Activated CD4-positive, alpha-beta memory T cell treated with anti-CD3 and anti-CD28 coated beads, Interleukin-2, amount 10 ng/mL, durations not matched to agents 7 days and 5 days (primary cell): ENCODE measurements around the gene SLFN12L. TPM values are rescaled to one million over a fixed set of nuclear protein-coding genes. Genes with fewer than 3 reads are reported as not detected.

Experiments
- CTCF ChIA-PET: fragments of 350-600 bp; sonication (Branson Sonifier 250); formaldehyde crosslinking; loops from one replicate; lab custom pipeline; 2021; ENCODE audit warnings: antibody characterized with exemption, inconsistent platforms; lab: Charles Lee
- POLR2A ChIA-PET: fragments of 350-600 bp; sonication (Branson Sonifier 250); formaldehyde crosslinking; loops from one replicate; lab custom pipeline; 2021; ENCODE audit warnings: antibody characterized with exemption; lab: Charles Lee
- DNase-seq: peaks from one replicate; pipeline ENCODE4 v3.0.0-alpha.2; 2020
- H3K27ac Mint-ChIP-seq: one replicate; pipeline ENCODE4 v1.8.0; 2021; ENCODE audit warnings: mild to moderate bottlenecking, mixed read lengths
- H3K27me3 Mint-ChIP-seq: one replicate; pipeline ENCODE4 v1.8.0; 2021; ENCODE audit warnings: mixed read lengths
- H3K36me3 Mint-ChIP-seq: one replicate; pipeline ENCODE4 v1.8.0; 2021; ENCODE audit warnings: low read depth, mixed read lengths
- H3K4me1 Mint-ChIP-seq: one replicate; pipeline ENCODE4 v1.8.0; 2021; ENCODE audit warnings: mixed read lengths
- H3K4me3 Mint-ChIP-seq: one replicate; pipeline ENCODE4 v1.8.0; 2021; ENCODE audit warnings: mild to moderate bottlenecking, mixed read lengths
- H3K9me3 Mint-ChIP-seq: one replicate; pipeline ENCODE4 v1.8.0; 2021; ENCODE audit warnings: mixed read lengths
- total RNA-seq, 2 experiments: library from RNA; stranded (reverse); gene quantifications; one replicate each; pipeline ENCODE4 v1.2.3, GENCODE V29; 2021

SLFN12L gene
- total RNA-seq, 2 experiments from 2014 or later, result 103 to 110 TPM

GRCh38 chr17:35449371-35449931, 88.0 kb downstream of the SLFN12L start:
- Mint-ChIP-seq H3K9me3 (no peaks in the 10 kb centered on the region), H3K27me3 (no peaks in the 10 kb centered on the region), H3K4me1 (peaks cover 25% of the 10 kb centered on the region), H3K4me3 (peak overlapping the region; percentile 35), H3K27ac (peak overlapping the region; percentile 31), H3K36me3 (peaks cover 62% of the 10 kb centered on the region)
- DNase-seq, result no peak
- CTCF ChIA-PET, result no interaction called here
- POLR2A ChIA-PET, result interaction anchor here (1.4 to 2.7 kb wide), 4 partner anchors 17 to 206 kb away, joined by 7 to 14 read pairs (median 8); partner anchors contain the start of genes SLFN11, SLFN12 and SLFN5

- H3K9me3 Mint-ChIP-seq, result no peaks in the 10 kb centered on the region
- no peak for DNase-seq
- ChIA-PET CTCF (interaction anchor here (1.0 to 2.0 kb wide), 6 partner anchors 10 to 136 kb away, joined by 3 to 8 read pairs (median 4); no protein-coding TSS in a partner anchor), POLR2A (interaction anchor here (0.8 to 2.7 kb wide), 12 partner anchors 8 to 208 kb away, joined by 3 to 14 read pairs (median 8); partner anchors contain the start of genes SLFN11, SLFN12, SLFN12L and SLFN5)
- peaks cover 66% of the 10 kb centered on the region for H3K36me3 Mint-ChIP-seq
- H3K27ac Mint-ChIP-seq, result peak overlapping the region; percentile 72
- H3K4me3 Mint-ChIP-seq, result peak overlapping the region; percentile 70
- peaks cover 25% of the 10 kb centered on the region for H3K4me1 Mint-ChIP-seq
- H3K27me3 Mint-ChIP-seq, result no peaks in the 10 kb centered on the region
These were observed 88.6 kb downstream of the SLFN12L start for GRCh38 chr17:35448899-35449227.

DNA sequence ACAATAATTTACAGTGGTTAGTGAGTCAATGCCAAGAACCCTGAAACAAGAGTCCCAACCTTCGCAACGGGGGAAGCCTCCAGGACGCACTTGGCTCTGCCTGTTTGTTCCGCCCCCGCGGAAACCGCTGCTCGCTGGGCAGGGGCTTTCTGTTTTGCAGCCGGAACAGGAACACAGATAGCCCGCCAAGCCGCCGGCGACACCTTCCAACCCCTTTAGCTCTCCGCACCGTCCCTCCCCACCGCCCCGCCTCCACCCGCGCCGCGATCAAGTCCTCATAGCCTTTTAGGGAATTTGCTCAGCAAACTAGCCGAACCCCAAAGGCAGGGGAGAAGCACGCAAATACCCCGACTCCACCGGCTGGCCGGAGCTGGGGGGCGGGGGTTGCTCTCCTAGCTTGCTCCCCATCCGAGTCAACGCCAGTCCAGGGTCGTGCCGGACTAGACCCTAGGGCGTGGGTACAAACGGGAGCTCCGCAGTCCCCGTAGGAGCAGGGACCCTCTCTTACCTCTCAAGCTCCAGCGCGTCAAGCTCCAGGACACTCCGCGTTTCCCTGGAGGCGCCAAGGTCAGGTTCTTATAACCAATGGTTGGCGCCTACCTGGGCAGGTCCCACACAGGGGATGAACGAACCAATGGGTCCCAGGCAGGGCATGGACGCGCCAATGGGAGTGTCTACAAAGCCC, 89.1 kb downstream of the SLFN12L start, which contains the start of gene SLFN13:
Gene SLFN13, minus strand, starts transcription at position 553 of the 685 bp plus-strand sequence. CDS start 3,086 bp downstream, outside the sequence.
- H3K27ac Mint-ChIP-seq, result peak within 1 kb of the TSS; percentile 72
- no peaks in the 10 kb centered on the region for H3K27me3 Mint-ChIP-seq
- H3K36me3 Mint-ChIP-seq, result peaks cover 70% of the 10 kb centered on the region
- ChIA-PET POLR2A (interaction anchor here (0.8 to 2.7 kb wide), 13 partner anchors 9 to 207 kb away, joined by 3 to 14 read pairs (median 7); partner anchors contain the start of genes SLFN11, SLFN12, SLFN12L and SLFN5), CTCF (interaction anchor here (0.6 to 2.0 kb wide), 7 partner anchors 9 to 136 kb away, joined by 3 to 8 read pairs (median 4); no protein-coding TSS in a partner anchor)
- no peaks in the 10 kb centered on the region for H3K9me3 Mint-ChIP-seq
- peak within 1 kb of the TSS; percentile 70 for H3K4me3 Mint-ChIP-seq
- DNase-seq, result peak; percentile 91
- peaks cover 25% of the 10 kb centered on the region for H3K4me1 Mint-ChIP-seq

DNA sequence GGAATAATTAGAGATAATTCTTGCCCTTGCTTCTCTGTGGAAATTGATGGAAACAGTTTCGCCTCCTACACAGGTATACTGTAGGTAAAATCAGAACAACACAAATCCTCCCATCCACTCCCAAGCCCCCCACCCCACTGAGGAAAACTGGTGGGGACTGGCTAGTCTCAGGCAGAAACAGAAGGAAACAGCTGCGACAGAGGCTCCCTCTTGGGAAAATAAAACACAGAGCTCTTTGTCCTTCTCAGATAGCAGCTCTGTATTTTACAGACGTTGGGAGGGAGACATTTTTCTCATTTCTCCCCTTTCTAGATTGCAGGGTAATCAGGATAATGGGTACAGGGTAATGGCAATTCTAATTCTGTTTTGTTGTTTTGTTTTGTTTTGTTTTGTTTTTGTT, 90.0 kb downstream of the SLFN12L start:
- H3K27ac Mint-ChIP-seq, result peak overlapping the region; percentile 59
- H3K9me3 Mint-ChIP-seq, result no peaks in the 10 kb centered on the region
- H3K27me3 Mint-ChIP-seq, result no peaks in the 10 kb centered on the region
- peaks cover 69% of the 10 kb centered on the region for H3K36me3 Mint-ChIP-seq
- CTCF ChIA-PET, result interaction anchor here (0.6 to 2.0 kb wide), 4 partner anchors 8 to 135 kb away, joined by 3 to 8 read pairs (median 6); no protein-coding TSS in a partner anchor
- POLR2A ChIA-PET, result interaction anchor here (1.0 to 2.7 kb wide), 10 partner anchors 9 to 204 kb away, joined by 4 to 14 read pairs (median 8); partner anchors contain the start of genes SLFN11, SLFN12, SLFN12L and SLFN5
- H3K4me1 Mint-ChIP-seq, result peaks cover 25% of the 10 kb centered on the region
- no peak for DNase-seq
- H3K4me3 Mint-ChIP-seq, result peak overlapping the region; percentile 70

- H3K27me3 Mint-ChIP-seq, result no peaks in the 10 kb centered on the region
- CTCF ChIA-PET, result interaction anchor here (0.7 to 1.0 kb wide), 3 partner anchors 16 to 484 kb away, joined by 3 to 4 read pairs (median 4); no protein-coding TSS in a partner anchor
These were observed 99.0 kb downstream of the SLFN12L start for GRCh38 chr17:35438433-35438832.

DNA sequence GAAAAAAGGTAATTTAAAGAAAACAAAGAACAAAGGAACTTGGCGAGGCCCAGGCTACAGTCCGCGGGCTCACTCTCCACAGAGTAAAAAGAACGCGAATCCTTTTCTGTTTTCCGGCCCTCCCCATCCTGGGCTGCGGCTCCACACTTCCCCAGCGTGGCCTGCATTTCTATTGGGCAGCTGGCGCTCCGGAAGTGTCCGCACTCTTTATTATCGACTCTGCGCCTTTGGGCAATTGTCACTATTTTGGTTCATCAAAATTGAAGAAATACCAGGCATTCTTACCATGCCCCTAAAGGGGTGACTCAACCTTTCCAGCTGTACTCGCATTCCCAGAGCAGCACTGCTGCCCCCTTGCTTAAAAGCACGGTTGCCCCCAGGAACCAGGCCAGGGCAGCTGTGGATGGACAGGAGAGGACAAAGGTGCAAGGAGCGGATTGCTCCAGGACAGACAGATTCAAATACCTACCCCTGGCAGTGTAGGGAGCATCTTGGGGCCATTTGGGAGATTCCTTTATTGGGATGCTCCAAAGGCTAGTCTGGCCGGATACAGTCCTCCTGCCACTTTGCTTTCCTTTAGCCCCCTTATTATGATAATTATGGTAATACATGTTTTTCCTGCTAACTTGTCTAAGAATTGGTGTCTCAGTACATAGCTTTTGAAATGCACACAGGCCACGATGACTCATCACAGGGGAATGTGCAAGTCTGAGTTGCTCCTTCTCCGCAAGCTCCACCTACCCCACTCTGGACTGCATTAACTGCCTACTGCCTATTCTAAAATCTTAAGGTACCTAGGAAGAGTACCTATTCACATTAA, 104.2 kb downstream of the SLFN12L start:
- H3K4me3 Mint-ChIP-seq, result peak overlapping the region; percentile 96

More at GRCh38 chr17:35438433-35438832, 99.0 kb downstream of the SLFN12L start:
- H3K9me3 Mint-ChIP-seq, result no peaks in the 10 kb centered on the region
- no peak overlapping the region for H3K27ac Mint-ChIP-seq
- H3K36me3 Mint-ChIP-seq, result peaks cover 49% of the 10 kb centered on the region
- no peak overlapping the region for H3K4me3 Mint-ChIP-seq
- POLR2A ChIA-PET, result no interaction called here
- DNase-seq, result no peak
- peaks cover 13% of the 10 kb centered on the region for H3K4me1 Mint-ChIP-seq

DNA sequence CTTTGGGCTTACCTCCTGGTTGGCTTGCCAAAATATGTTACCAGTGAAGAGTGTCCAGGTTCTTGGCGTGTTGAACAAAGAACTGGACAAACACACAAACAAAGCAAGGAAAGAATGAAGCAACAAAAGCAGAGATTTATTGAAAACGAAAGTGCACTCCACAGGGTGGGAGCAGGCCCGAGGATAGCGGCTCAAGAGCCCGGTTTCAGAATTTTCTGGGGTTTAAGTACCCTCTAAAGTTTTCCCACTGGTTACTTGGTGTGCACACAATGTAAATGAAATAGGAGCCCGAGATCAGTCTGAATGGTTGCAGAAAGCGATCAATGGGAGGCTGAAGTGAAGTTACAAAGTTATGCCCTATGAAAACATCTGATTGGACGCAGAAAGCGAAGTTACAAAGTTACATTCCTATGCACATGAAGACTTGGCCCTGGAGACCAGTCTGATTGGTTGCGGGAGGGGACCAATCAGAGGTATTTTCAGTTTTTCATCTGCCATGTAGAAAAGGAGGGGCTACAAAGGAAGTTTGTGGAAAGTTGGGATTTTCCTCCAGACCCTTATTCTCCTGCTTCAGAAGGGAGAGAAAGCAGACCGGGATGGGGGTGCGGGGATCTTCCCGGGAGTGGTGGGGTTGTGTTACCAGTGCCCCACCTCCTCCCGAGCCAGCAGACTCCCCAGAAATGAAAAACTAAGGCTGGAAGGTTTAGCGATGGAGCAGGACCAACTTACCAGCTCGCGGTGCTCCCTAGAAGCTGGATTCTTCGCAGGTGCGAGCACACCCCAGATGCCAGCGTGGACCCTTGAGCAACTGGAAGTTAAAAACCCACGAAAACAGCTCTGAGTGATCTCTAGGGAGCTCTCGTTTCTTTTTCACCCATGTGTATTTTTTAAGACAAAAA, 105.1 kb downstream of the SLFN12L start, which contains the start of gene SLFN12:
Gene SLFN12, minus strand, starts transcription at position 325 of the 899 bp plus-strand sequence. CDS start 9,472 bp downstream, outside the sequence.
- H3K27me3 Mint-ChIP-seq, result no peaks in the 10 kb centered on the region
- POLR2A ChIA-PET, result interaction anchor here (1.0 to 2.3 kb wide), 8 partner anchors 16 to 471 kb away, joined by 3 to 19 read pairs (median 4); partner anchors contain the start of genes CCT6B, SLFN11, SLFN13 and SLFN5
- CTCF ChIA-PET, result interaction anchor here (0.6 to 1.9 kb wide), 5 partner anchors 58 to 150 kb away, joined by 3 to 8 read pairs (median 3); partner anchors contain the start of gene SLFN12L
- peak within 1 kb of the TSS; percentile 96 for H3K4me3 Mint-ChIP-seq
- peaks cover 56% of the 10 kb centered on the region for H3K36me3 Mint-ChIP-seq
- no peaks in the 10 kb centered on the region for H3K9me3 Mint-ChIP-seq
- peak within 1 kb of the TSS; percentile 91 for H3K27ac Mint-ChIP-seq
- DNase-seq, result peak; percentile 59
- H3K4me1 Mint-ChIP-seq, result peaks cover 64% of the 10 kb centered on the region

More for the DNA sequence above, 104.2 kb downstream of the SLFN12L start:
- POLR2A ChIA-PET, result interaction anchor here (0.6 to 2.3 kb wide), 10 partner anchors 15 to 472 kb away, joined by 3 to 19 read pairs (median 4); partner anchors contain the start of genes CCT6B, SLFN11, SLFN13 and SLFN5
- CTCF ChIA-PET, result interaction anchor here (0.6 to 1.9 kb wide), 8 partner anchors 15 to 369 kb away, joined by 3 to 8 read pairs (median 3); partner anchors contain the start of genes SLFN12L and SLFN13
- Mint-ChIP-seq H3K4me1 (peaks cover 57% of the 10 kb centered on the region), H3K36me3 (peaks cover 49% of the 10 kb centered on the region), H3K27ac (peak overlapping the region; percentile 91), H3K9me3 (no peaks in the 10 kb centered on the region), H3K27me3 (no peaks in the 10 kb centered on the region)
- peak; percentile 72 for DNase-seq

GRCh38 chr17:35429702-35430101, 107.8 kb downstream of the SLFN12L start:
- peaks cover 61% of the 10 kb centered on the region for H3K4me1 Mint-ChIP-seq
- CTCF ChIA-PET, result no interaction called here
- DNase-seq, result no peak
- H3K27me3 Mint-ChIP-seq, result no peaks in the 10 kb centered on the region
- peaks cover 71% of the 10 kb centered on the region for H3K36me3 Mint-ChIP-seq
- no peak overlapping the region for H3K27ac Mint-ChIP-seq
- no peak overlapping the region for H3K4me3 Mint-ChIP-seq
- POLR2A ChIA-PET, result interaction anchor here (2.0 kb wide), 1 partner anchor 18 kb away, joined by 8 read pairs; the partner anchor contains the start of gene SLFN13
- no peaks in the 10 kb centered on the region for H3K9me3 Mint-ChIP-seq

DNA sequence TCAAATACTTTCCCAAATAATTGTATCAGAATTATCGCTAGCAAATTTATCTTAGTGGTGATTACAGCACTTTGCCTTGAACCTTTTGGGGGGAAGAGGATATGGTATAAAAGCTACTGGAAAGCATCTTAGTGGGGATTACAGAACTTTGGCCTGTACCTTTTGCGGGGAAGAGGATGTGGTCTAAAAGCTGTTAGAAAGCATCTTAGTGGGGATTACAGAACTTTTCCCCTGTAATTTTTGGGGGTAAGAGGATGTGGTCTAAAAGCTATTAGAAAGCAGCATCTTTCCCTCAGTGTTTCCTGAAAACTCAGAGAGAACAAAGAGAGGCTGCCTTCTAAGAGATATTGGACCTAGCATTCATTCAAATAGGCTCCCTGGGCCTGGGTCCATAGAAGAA, 109.2 kb downstream of the SLFN12L start:
- peak overlapping the region; percentile 37 for H3K27ac Mint-ChIP-seq
- DNase-seq, result no peak
- no peaks in the 10 kb centered on the region for H3K27me3 Mint-ChIP-seq
- no peaks in the 10 kb centered on the region for H3K9me3 Mint-ChIP-seq
- CTCF ChIA-PET, result no interaction called here
- no peak overlapping the region for H3K4me3 Mint-ChIP-seq
- H3K36me3 Mint-ChIP-seq, result peaks cover 68% of the 10 kb centered on the region
- POLR2A ChIA-PET, result interaction anchor here (1.1 to 2.0 kb wide), 3 partner anchors 19 to 116 kb away, joined by 3 to 8 read pairs (median 4); partner anchors contain the start of genes SLFN11 and SLFN13
- peaks cover 49% of the 10 kb centered on the region for H3K4me1 Mint-ChIP-seq

GRCh38 chr17:35423761-35424160, 113.7 kb downstream of the SLFN12L start:
- H3K4me1 Mint-ChIP-seq, result peaks cover 12% of the 10 kb centered on the region
- no peaks in the 10 kb centered on the region for H3K9me3 Mint-ChIP-seq

More at GRCh38 chr17:35423761-35424160, 113.7 kb downstream of the SLFN12L start:
- DNase-seq, result no peak
- ChIA-PET POLR2A (no interaction called here), CTCF (no interaction called here)
- Mint-ChIP-seq H3K4me3 (no peak overlapping the region), H3K27me3 (no peaks in the 10 kb centered on the region), H3K36me3 (peaks cover 64% of the 10 kb centered on the region), H3K27ac (no peak overlapping the region)
